Stromal cell of bone marrow (primary cell): ENCODE measurements around the gene ABT1.
A peak's percentile ranks its signal among the peaks of the same experiment; 100 is the strongest.

ENCODE experiments used
- DNase-seq: peaks from one replicate; pipeline ENCODE4 v3.0.0-alpha.2; 2012; ENCODE audit warnings: low read depth

The ABT1 gene

DNA sequence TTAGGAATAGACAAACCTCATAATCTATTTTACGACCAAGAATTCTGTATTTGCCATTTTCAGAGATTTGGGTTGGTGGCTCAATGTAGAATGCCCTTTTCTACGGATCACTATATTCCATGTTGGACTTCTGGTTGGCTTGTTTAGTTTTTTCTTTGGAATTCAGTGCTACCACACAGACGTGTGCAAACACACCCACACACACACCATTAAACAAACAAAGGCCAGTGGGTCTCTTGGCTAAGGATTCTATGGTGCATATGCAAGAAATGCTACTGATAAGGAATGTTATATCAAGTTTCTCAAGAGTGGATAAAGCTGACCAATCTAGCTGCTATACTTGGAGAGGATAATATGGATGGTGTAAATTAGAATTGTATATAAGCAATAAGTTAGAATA is 8.0 kb downstream of the ABT1 start:
- DNase-seq = no peak

DNA sequence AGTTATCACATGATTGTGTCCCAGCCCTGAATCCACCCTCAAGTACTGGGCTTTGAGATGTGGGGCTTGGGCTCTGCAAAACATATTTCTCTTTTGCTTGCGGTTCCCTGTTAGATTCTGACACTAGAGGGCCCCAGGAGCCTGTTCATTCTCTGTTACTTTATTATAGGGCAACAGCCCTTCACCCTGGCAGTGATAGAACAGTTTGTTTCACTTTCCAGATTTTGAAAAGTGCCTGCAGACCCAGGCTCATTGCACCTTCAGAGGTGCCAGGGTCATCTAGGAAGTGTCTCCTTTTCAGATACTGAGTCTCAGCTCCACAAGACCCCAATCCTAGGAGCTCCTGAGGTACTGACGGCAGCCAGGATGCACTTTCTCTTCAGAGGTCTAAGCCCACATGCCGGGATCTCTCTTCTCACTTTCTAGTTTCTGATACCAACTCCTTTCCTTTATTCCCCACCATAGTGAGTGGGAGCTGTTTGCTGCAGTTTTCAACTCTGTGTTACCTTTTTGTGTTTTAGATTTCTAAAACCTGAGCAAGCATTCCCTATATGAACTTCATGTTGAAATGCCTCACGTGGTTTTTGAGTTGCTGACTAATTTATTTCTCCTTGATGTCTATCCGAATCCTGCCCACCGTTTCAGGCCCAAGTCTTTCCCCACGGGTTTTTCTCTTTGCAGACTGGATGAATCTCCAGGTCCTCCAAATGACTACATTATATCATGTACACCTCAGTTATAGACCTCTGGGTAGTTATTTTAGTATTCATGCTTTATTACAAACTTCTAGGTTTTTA is 10.9 kb downstream of the ABT1 start:
- peak; percentile 44 for DNase-seq

DNA sequence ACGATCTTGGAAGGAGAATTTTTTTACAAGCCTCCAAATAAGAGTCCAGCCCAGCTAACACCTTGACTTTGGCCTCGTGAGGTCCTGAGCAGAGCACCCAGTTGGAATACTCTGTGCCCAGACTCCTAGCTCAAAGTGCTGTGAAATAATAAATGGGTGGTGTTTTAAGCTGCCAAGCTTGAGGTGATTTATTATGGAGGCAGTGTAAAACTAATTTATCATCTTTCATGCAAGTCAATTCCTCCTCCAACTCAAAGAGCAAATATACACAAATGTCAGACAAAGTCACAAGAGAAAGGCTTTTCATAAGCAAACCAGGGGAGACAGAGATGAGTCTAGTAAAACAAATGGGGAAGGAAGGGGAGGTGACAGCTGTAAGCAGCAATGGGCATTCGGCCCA is 12.7 kb downstream of the ABT1 start:
- no peak for DNase-seq

DNA sequence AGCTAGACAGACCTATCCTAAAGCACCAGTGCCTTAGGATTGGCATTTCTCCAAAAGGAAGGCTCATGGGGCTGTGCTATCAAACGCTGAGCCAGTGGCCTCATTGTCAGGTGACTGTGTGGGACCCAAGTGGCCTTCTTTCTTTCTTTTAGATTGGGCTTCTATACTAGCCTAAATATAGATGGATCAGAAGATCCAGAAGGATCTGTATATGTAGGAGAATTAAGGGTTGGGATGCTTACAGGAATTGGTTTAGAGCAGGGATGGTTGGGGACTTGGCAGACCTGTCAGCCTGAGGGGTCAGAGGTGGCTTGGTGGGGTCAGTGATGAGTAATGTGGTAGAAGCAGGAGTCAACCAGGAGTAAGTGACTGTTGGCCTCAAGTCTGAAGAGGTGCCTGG is 14.8 kb downstream of the ABT1 start:
- DNase-seq = no peak

DNA sequence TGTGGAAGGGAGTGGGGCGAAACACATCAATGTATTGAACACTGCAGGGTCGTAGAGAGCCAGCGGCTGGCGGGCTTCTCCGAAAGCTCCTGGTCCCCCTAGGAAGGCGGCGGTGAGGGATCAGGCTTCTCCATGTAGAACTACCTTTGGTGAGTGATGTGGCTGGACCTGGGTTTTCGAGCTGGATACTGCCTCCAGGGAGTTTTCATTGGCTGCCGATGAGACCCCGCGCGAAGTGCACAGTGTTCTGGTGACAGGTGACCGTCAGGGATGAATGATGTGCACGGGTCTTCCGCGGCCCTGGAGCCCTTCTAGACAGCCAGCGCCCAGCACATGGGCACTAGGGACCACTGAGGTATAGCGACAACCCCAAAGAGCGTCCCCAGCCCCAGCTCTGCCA is 16.4 kb downstream of the ABT1 start:
- DNase-seq = no peak

DNA sequence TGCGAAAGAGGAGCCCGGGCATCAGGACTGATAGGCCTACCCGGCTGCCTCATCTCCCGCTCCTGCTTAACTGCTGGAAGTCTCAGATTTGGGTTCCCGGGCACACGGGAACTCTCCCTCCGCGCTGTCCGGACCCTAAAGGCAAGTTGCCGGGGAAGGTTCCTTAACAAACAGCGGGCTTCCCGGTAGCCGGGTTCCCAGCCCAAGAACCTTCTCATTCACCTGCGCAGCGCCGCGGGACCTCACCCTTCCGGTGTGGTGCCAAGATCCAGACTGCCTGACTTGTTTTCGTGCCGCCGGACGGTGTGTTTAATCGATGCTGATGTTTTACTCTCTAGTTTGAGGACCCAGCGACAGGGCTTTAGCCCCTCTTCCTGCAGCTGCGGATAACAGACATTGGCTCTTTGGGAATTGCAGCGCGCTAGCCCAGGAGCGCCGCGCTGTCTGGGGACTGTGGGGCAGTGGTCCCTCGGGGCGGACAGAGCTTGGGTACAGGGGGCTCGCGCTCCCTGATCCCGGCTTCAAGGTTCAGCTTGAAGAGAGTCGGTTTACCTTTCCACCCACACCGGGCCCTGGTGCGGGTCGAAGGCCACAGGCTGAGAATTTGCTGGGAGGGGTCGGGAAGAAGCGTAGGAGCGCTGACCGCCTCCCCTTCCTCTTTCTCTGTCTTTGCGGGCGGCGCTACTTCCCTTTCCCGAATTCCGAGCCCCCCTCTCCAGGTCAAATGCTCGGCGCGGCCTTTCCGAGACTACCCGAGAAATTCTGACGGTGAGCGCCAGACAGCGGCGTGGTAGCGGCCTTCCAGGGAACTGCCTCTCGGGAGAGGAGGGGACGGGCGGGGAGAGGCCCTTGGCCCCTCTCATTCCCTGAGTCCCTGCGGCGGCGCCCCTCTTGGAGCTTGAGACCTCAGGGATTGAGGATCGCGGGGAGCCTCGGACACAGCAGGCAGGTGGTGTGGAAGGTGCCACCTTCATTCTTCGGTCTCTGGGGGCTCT is 17.2 kb downstream of the ABT1 start:
- DNase-seq = no peak

DNA sequence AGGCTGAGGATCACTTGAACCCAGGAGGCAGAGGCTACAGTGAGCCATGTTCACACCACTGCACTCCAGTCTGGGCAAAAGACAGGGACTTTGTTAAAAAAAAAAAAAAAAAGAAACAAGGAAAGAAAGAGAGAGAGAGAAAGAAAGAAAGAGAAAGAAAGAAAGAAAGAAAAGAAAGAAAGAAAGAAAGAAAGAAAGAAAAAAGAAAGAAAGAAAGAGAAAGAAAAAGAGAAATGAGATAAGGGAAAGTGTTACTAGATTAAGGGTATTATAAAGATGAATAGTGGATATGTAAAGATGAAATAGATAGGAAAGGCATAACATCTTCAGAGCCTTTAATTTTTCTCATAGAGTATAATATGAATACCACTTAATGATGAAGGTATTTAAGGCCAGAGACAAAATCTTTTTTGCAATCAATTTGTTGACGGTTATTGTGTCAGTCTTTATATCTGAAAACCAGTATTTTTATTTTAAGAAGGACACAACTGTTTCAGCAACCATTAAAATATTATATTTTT is 26.6 kb downstream of the ABT1 start:
- DNase-seq = no peak

DNA sequence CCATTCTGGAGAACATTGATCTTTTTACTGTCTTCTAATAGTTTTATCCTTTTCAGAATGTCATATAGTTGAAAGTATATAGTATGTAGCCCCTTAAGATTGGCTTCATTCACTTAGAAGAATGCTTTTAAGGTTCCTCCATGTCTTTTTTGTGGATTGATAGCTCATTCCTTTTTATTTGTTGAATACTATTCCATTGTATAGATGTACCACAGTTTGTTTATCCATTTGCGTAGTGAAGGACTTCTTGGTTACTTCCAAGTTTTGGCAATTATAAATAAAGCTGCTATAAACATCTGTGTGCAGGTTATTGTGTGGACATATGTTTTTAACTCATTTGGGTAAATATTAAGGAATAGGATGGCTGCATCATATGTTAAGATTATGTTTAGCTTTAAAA is 27.8 kb downstream of the ABT1 start:
- no peak for DNase-seq

DNA sequence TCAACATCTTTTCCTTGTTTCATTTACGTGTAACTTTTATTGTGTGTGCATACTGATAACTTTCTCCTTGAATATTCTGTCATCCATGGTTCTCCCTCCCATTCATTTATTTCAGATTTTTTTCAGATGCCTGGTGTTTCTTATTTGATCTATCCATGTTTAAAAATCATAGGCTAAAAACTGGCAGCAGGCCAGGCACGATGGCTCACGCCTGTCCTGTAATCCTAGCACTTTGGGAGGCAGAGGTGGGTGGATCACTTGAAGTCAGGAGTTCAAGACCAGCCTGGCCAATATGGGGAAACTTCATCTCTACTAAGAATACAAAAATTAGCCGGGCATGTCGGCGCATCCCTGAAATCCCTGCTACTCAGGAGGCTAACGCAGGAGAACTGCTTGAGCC is 31.1 kb downstream of the ABT1 start:
- no peak for DNase-seq

DNA sequence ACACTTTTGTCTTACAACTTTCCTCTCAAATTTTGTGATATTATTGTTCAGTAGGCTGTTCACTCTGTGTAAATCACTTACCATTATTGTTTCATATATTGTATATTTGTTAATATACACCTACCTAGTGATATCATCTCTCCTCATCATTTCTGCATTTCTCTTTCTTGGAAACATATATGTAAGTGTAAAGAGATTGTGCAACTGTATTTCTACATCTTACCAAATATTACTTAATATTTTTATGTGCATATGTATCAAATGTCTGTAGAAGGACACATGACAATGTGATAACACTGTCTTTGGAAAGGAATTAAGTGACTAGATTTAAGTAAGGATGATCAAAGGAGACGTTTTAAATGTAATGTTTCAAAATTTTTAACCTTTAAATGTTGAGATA is 32.6 kb downstream of the ABT1 start:
- DNase-seq = no peak

DNA sequence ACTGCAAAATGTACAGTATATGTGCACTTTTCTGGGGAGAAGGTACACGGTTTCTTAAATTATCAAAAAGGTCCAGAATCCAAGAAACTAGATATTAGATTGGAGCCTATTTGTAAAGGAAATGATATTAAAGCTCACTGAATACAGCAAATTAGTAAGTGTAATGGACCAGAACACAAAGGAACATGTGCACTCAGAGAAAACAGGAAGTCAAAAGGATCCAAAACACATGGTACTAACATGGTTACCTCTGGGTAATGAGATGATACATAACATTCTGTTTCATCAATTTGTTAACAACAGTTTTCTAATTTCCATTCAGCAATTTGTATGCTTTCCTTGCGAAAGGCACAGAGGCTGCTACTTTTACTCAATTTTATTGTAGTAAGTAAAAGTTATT is 44.1 kb downstream of the ABT1 start:
- DNase-seq = no peak

DNA sequence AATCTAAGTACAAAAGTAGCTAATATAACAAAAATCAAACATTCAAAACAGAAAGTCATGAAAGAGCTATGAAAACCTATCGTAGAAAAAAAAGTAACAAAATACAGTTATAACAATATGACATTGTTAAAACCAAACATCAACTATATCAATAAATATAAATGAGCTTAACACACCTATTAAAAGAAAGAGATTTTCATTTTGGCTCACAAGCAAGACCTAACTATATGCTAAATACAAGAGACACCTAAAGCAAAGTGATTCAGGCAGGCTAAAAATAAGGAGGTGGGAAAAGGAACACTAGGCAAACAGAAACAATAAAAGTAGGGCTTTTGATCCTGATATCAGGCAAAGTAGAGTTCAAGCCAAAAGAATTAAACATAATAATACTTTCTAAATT is 49.3 kb downstream of the ABT1 start:
- DNase-seq = no peak
